Right lobe of liver (tissue), 4 donors: ENCODE data around the gene TSC22D3.

ENCODE experiments used
- CTCF ChIP-seq, 4 donors: fragments of 200-600 bp in 3 of 4; fragments of 450-650 bp in 1 of 4; IDR thresholded peaks; one replicate each; pipeline versions ENCODE4 v1.5.1 to v1.8.0; 2016 to 2022; ENCODE audit warnings: antibody characterized with exemption in 4 of 4, mild to moderate bottlenecking in 2 of 4
- POLR2A ChIP-seq: fragments of 450-650 bp; IDR thresholded peaks from one replicate; pipeline ENCODE4 v1.6.1; 2017; ENCODE audit warnings: antibody characterized with exemption, mild to moderate bottlenecking
- donor health status: DM: no; HTN: no; CAD: no.
- donor health status: DM: no; HTN: no; CAD: no.
- donor health status: DM: no; HTN: yes; CAD: no.

- TF ChIP-seq CTCF (IDR thresholded peaks at IDR 0.05) (no peak), POLR2A (no peak)
Measured at GRCh38 chrX:107686792-107687191, 88.8 kb downstream of the TSC22D3 start.
